ENCODE measurements around the gene ZNF135.

ZNF135 gene

DNA sequence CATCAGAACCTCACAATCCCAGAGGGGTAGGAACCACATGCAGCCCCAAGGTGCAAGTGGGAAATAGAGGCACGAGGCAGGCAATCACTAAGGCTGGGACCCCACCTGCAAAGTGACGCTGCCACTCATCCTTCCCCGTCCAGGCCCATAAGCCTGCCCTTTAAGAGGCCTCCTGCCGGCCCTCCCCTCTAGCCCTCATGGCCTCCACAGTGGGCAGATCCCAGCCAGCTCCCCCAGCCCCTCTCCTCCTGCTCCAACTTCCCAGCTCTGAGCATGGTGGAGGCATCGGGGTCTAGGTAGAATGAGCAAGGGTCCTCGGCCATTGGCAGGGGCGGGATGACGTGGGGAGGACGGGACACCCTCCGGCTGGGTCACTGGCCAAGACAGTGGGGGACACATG is 36.2 kb downstream of the ZNF135 start:
- no peak for DNase-seq

DNA sequence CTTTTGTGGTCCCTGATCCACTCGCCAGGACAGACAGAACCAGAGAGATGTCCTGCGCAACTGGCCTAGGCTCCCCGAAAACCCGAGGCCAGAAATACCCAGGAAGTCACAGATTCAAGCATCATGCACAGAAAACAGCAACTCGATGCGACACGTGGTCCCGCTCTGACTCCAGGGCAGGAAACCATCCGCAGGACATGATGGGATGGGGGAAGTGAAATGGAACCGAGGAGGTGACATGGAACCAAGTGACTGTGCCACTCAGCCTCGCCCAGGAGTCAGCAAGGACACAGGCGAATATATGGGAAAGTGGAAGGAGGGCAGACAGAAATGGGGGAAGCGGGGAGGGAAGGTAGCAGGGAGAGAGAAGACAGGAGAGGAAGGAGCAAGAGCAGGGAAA is 37.8 kb downstream of the ZNF135 start:
- DNase-seq: no peak

- no peak for DNase-seq
Observed at GRCh38 chr19:58097349-58097748, 38.3 kb downstream of the ZNF135 start.

GRCh38 chr19:58097781-58098681 is 38.9 kb downstream of the ZNF135 start, which contains the start of gene ZSCAN18:
Gene ZSCAN18, minus strand, starts transcription at chr19:58098231. Its CDS starts 7,964 bp downstream, at chr19:58090267.
- DNase-seq: peak; percentile 95

GRCh38 chr19:58098682-58098998 is 39.6 kb downstream of the ZNF135 start:
- DNase-seq: no peak

DNA sequence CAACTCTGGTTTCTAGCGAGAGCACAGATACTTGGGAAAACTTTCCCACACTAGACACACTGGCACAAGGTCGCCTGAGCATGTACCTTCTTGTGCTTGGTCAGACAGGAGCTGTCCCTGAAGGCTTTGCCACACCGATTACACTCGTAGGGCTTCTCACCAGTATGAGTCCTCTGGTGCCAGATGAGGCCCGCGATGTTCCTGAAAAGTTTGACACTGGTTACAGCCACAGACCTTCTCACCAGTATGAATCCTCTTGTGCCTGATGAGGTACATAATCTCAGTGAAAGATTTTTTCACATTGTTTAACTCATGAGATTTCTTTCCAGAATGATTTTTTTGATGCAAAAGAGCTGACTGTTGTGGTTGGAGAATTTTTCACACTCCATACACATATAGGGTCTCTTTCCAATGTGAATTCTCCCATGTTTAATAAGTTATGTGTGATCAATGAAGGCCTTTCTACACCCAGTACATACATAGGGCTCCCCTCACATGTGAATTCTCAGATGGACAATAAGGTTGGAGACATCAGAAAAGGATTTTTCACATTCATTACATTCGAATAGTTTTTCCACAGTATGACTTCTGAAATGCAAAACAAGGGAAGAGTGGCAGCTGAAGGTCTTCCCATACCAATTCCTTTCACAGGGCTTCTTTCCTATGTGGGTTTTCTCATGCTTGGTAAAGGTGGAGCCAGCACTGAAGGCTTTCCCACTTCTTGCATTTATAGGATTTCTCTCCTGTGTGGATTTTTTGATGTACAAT is 48.9 kb downstream of the ZNF135 start:
- DNase-seq: no peak

- no peak for DNase-seq
Observed at GRCh38 chr19:58108546-58108817, 49.4 kb downstream of the ZNF135 start.

- DNase-seq: no peak
Observed at GRCh38 chr19:58117841-58118575, 58.9 kb downstream of the ZNF135 start.

DNA sequence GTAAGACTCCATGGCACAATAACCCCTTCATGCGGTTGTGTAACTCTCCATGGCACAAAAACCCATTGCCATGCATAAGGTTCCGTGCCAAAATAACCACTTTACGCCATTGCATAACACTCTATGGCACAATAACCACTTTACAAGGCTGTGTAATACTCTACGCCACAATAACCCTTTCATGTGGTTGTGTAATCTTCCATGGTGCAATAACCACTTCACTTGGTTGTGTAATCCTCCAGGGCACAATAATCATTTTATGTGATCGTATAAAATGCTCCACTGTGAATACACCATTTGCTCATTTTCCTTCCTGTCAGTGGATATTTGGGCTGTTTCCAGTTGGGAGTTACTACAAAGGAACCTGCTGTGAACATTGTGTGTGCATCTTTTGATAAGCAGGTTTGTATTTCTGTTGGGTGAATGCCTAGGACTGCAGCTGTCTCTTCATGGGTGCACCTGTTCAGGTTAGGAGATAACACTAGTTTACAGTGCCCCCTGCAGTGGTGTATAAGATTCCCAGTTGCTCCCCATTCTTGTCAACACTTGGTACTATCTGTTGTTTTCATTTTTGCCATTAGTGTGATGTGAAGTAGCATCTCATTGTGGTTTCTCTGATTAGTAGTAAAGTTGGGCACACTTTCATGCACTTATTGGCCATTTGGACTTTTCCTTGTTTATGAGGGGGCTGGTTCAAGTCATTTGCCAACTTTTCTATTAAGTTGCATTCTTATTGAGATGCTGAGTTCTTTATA is 60.1 kb downstream of the ZNF135 start:
- no peak for DNase-seq

Measured in stimulated activated CD8-positive, alpha-beta memory T cell treated with anti-CD3 and anti-CD28 coated beads, Interleukin-4, amount 100 ng/mL, for 48 hours (primary cell).